Muscle layer of duodenum (tissue), 2 donors: Measurements from ENCODE around the gene C16orf86.

Experiments used
- H3K27ac ChIP-seq: one replicate; pipeline ENCODE4 v1.7.0; 2013; ENCODE audit warnings: mild to moderate bottlenecking, low read length
- H3K27me3 ChIP-seq: one replicate; pipeline ENCODE4 v1.7.0; 2013; ENCODE audit warnings: low read depth, mild to moderate bottlenecking, control low read depth, low read length
- H3K36me3 ChIP-seq, 2 donors: one replicate each; pipeline ENCODE4 v1.7.0; 2013; ENCODE audit warnings: low read length in 2 of 2, control low read depth in 1 of 2, mild to moderate bottlenecking in 1 of 2; ENCODE audit not compliant: insufficient read depth in 2 of 2, control insufficient read depth in 1 of 2
- H3K4me1 ChIP-seq, 2 donors: one replicate each; pipeline ENCODE4 v1.7.0; 2013; ENCODE audit warnings: low read length in 2 of 2, mild to moderate bottlenecking in 2 of 2, control low read depth in 1 of 2, moderate library complexity in 1 of 2; ENCODE audit not compliant: insufficient read depth in 2 of 2, control insufficient read depth in 1 of 2
- H3K4me3 ChIP-seq, 2 donors: one replicate each; pipeline ENCODE4 v1.7.0; 2013; ENCODE audit warnings: low read length in 2 of 2, low read depth in 1 of 2, mild to moderate bottlenecking in 1 of 2
- H3K9me3 ChIP-seq, 2 donors: one replicate each; pipeline ENCODE4 v1.7.0; 2013; ENCODE audit warnings: low read length in 2 of 2, control low read depth in 1 of 2, mild to moderate bottlenecking in 1 of 2; ENCODE audit not compliant: control insufficient read depth in 1 of 2
- donor health status: healthy.

C16orf86 gene

GRCh38 chr16:67661886-67662652 lies 4.5 kb upstream of the C16orf86 start:
- H3K4me1 ChIP-seq, result peaks cover 3 to 33% of the 10 kb centered on the region in 2 donors
- H3K27me3 ChIP-seq, result no peaks in the 10 kb centered on the region
- no peaks in the 10 kb centered on the region for H3K9me3 ChIP-seq
- H3K4me3 ChIP-seq, result peak overlapping the region in 1 of 2 donors; percentile 88
- no peak overlapping the region for H3K27ac ChIP-seq
- H3K36me3 ChIP-seq, result peaks cover 0 to 31% of the 10 kb centered on the region in 2 donors

GRCh38 chr16:67662653-67663010 lies 4.0 kb upstream of the C16orf86 start:
- Histone ChIP-seq H3K27ac (no peak overlapping the region), H3K4me1 (peaks cover 7 to 38% of the 10 kb centered on the region in 2 donors), H3K4me3 (no peak overlapping the region), H3K36me3 (peaks cover 0 to 26% of the 10 kb centered on the region in 2 donors), H3K27me3 (no peaks in the 10 kb centered on the region), H3K9me3 (no peaks in the 10 kb centered on the region)

GRCh38 chr16:67663151-67663876 lies 3.3 kb upstream of the C16orf86 start:
- H3K4me3 ChIP-seq, result no peak overlapping the region
- peaks cover 12 to 43% of the 10 kb centered on the region in 2 donors for H3K4me1 ChIP-seq
- peaks cover 0 to 20% of the 10 kb centered on the region in 2 donors for H3K36me3 ChIP-seq
- no peaks in the 10 kb centered on the region for H3K27me3 ChIP-seq
- no peaks in the 10 kb centered on the region for H3K9me3 ChIP-seq
- no peak overlapping the region for H3K27ac ChIP-seq

GRCh38 chr16:67663877-67664222 lies 2.8 kb upstream of the C16orf86 start:
- H3K36me3 ChIP-seq, result peaks cover 0 to 20% of the 10 kb centered on the region in 2 donors
- peaks cover 12 to 38% of the 10 kb centered on the region in 2 donors for H3K4me1 ChIP-seq
- no peaks in the 10 kb centered on the region for H3K9me3 ChIP-seq
- no peak overlapping the region for H3K4me3 ChIP-seq
- no peak overlapping the region for H3K27ac ChIP-seq
- no peaks in the 10 kb centered on the region for H3K27me3 ChIP-seq

GRCh38 chr16:67664258-67664657 lies 2.4 kb upstream of the C16orf86 start:
- no peaks in the 10 kb centered on the region for H3K9me3 ChIP-seq
- H3K36me3 ChIP-seq, result peaks cover 0 to 20% of the 10 kb centered on the region in 2 donors
- H3K4me3 ChIP-seq, result no peak overlapping the region
- peaks cover 12 to 34% of the 10 kb centered on the region in 2 donors for H3K4me1 ChIP-seq
- H3K27ac ChIP-seq, result no peak overlapping the region
- H3K27me3 ChIP-seq, result no peaks in the 10 kb centered on the region

GRCh38 chr16:67664871-67665270 lies 1.7 kb upstream of the C16orf86 start:
- Histone ChIP-seq H3K27me3 (no peaks in the 10 kb centered on the region), H3K4me3 (no peak overlapping the region), H3K36me3 (peaks cover 0 to 20% of the 10 kb centered on the region in 2 donors), H3K27ac (no peak overlapping the region), H3K4me1 (peaks cover 12 to 31% of the 10 kb centered on the region in 2 donors), H3K9me3 (no peaks in the 10 kb centered on the region)

- Histone ChIP-seq H3K36me3 (peaks cover 0 to 20% of the 10 kb centered on the region in 2 donors), H3K4me3 (peak overlapping the region; percentile 33 to 86), H3K27me3 (no peaks in the 10 kb centered on the region), H3K27ac (no peak overlapping the region), H3K4me1 (peaks cover 12 to 31% of the 10 kb centered on the region in 2 donors), H3K9me3 (no peaks in the 10 kb centered on the region)
Observed at GRCh38 chr16:67665598-67665997, 1.0 kb upstream of the C16orf86 start.

- H3K27ac ChIP-seq, result no peak overlapping the region
- H3K27me3 ChIP-seq, result no peaks in the 10 kb centered on the region
- peaks cover 0 to 20% of the 10 kb centered on the region in 2 donors for H3K36me3 ChIP-seq
- peak overlapping the region; percentile 61 to 86 for H3K4me3 ChIP-seq
- H3K9me3 ChIP-seq, result no peaks in the 10 kb centered on the region
- H3K4me1 ChIP-seq, result peaks cover 11 to 30% of the 10 kb centered on the region in 2 donors
Observed at GRCh38 chr16:67666032-67666551, 522 bp upstream of the C16orf86 start.

GRCh38 chr16:67667453-67667816 lies 821 bp downstream of the C16orf86 start:
- H3K4me1 ChIP-seq, result peaks cover 9 to 25% of the 10 kb centered on the region in 2 donors
- peaks cover 0 to 18% of the 10 kb centered on the region in 2 donors for H3K36me3 ChIP-seq
- H3K27me3 ChIP-seq, result no peaks in the 10 kb centered on the region
- H3K9me3 ChIP-seq, result no peaks in the 10 kb centered on the region
- H3K27ac ChIP-seq, result peak overlapping the region; percentile 56
- peak overlapping the region; percentile 61 to 86 for H3K4me3 ChIP-seq

GRCh38 chr16:67667817-67668494 lies 1.3 kb downstream of the C16orf86 start:
- Histone ChIP-seq H3K4me3 (peak overlapping the region; percentile 61 to 86), H3K27me3 (no peaks in the 10 kb centered on the region), H3K9me3 (no peaks in the 10 kb centered on the region), H3K36me3 (peaks cover 0 to 13% of the 10 kb centered on the region in 2 donors), H3K4me1 (peaks cover 10 to 31% of the 10 kb centered on the region in 2 donors), H3K27ac (no peak overlapping the region)
